NCI-H526 (cell line): ENCODE measurements around the gene RBP3.

ENCODE experiments used
- DNase-seq, 2 experiments: peaks; one replicate each; lab custom pipeline; 2025; lab: John Stamatoyannopoulos, UW

RBP3 gene

GRCh38 chr10:47401874-47402640, 53.9 kb downstream of the RBP3 start:
- DNase-seq: no peak

GRCh38 chr10:47402641-47403301, 54.6 kb downstream of the RBP3 start:
- DNase-seq: no peak

- DNase-seq: no peak
Observed at GRCh38 chr10:47403446-47404318, 55.5 kb downstream of the RBP3 start.

GRCh38 chr10:47404446-47404845, 56.3 kb downstream of the RBP3 start:
- no peak for DNase-seq

- DNase-seq: no peak
Observed at GRCh38 chr10:47404937-47405336, 56.8 kb downstream of the RBP3 start.

GRCh38 chr10:47405857-47406547, 57.8 kb downstream of the RBP3 start:
- no peak for DNase-seq

GRCh38 chr10:47406548-47406869, 58.3 kb downstream of the RBP3 start:
- no peak for DNase-seq

GRCh38 chr10:47406870-47407691, 58.9 kb downstream of the RBP3 start:
- DNase-seq: no peak
